GM10266 (cell line): Measurements from ENCODE around the gene TXNDC16.

Experiments
- DNase-seq: peaks from one replicate; pipeline ENCODE4 v3.0.0; 2012; ENCODE audit errors: extremely low spot score
- TF ChIP-seq, protein P1 (sequence below): IDR thresholded peaks from 2 replicates; pipeline ENCODE4 v1.5.1; 2012; ENCODE audit warnings: mild to moderate bottlenecking, low read depth; ENCODE audit not compliant: control insufficient read depth, insufficient read depth; ENCODE audit errors: missing control alignments

The TXNDC16 gene

DNA sequence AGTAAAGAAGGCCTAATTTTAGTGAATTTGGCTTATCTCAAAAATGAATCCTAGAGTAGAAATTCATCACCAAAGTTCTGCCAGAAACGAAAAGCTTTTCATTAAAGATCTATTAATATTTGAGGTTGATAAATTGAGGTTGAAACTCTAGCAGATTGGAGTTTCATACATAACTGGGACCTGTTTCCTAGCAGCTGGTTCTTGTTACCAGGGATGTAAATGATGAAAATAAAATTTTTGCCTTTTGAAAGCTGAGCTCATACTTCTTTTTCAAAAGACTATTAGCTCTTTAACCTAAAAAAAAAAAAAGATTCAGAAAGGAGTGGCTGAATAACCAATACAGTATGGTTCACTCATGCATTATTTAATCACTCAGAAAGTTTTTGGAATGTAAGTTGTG is 139.9 kb downstream of the TXNDC16 start:
- DNase-seq, result no peak
- TF ChIP-seq, protein P1, sequence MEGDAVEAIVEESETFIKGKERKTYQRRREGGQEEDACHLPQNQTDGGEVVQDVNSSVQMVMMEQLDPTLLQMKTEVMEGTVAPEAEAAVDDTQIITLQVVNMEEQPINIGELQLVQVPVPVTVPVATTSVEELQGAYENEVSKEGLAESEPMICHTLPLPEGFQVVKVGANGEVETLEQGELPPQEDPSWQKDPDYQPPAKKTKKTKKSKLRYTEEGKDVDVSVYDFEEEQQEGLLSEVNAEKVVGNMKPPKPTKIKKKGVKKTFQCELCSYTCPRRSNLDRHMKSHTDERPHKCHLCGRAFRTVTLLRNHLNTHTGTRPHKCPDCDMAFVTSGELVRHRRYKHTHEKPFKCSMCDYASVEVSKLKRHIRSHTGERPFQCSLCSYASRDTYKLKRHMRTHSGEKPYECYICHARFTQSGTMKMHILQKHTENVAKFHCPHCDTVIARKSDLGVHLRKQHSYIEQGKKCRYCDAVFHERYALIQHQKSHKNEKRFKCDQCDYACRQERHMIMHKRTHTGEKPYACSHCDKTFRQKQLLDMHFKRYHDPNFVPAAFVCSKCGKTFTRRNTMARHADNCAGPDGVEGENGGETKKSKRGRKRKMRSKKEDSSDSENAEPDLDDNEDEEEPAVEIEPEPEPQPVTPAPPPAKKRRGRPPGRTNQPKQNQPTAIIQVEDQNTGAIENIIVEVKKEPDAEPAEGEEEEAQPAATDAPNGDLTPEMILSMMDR, result no peak

DNA sequence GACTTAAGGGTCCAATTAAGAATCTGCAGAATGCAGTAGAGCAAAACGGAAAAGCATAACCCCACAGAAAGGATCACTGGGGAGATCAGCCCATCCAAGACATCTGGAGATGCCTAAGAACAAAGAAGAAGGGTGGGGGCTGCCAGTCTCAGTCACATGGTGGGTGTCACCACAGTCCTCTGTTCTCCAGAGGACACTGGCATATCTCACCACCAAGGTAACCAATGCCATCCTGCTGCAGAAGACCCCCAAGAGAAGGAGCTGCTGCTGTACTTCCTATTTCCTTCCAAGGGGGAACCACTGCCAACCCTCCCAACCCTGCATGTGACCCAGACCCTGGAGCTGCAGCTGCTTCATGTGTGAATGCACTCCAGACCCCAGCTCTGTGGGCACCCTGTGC is 147.0 kb downstream of the TXNDC16 start:
- TF ChIP-seq, protein P1, result no peak
- DNase-seq, result no peak

DNA sequence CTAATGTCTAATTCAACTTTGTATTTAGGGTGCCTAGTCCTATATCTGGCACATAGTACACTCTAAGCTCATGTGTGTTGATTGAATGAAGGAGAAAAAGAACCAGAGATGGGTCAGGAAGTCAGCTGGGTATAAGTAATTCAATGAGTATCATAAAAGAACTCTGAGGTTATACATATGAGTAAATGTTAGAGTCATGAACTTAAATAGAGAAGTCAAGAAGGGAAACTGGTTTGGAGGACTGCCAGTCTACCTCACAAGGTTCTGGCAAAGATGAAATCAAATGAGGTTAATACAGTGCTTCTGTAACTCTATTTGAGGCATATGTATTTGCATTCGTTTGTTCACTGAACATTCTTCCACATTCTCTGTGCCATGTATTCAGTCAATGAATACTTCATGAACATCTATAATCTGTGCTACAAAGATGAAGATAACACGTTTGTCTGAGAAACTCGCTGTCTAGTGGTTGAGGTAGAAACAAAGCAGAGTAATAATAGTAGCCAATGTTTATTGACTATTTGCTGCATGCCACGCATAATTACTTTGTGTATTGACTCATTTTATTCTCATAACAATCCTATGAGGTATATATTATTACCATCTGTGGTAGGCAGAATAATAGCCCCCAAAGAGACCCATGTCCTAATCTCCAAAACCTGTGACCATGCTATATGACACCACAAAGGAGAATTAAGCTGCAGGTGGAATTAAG is 149.3 kb downstream of the TXNDC16 start:
- peak; percentile 9 for DNase-seq
- TF ChIP-seq, protein P1, result no peak

DNA sequence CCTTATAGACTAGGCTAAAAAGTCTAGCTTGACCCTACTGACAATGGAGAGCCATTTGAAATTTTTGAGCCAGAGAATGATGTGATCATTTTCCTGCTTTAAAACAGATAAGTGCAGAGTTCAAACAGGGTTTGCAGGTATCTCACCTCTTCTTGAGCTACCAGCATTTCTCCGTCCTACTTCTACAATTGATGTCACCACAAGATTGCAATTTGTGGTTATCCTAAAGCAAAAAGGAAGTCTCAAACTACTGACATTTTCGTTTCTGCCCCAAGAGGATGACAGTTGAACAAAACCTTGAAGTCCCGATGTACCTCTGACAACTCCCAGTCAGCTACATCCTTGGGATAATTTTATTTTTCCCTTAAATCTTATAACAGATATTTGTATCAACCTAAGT is 151.5 kb downstream of the TXNDC16 start:
- TF ChIP-seq, protein P1, result no peak
- no peak for DNase-seq

DNA sequence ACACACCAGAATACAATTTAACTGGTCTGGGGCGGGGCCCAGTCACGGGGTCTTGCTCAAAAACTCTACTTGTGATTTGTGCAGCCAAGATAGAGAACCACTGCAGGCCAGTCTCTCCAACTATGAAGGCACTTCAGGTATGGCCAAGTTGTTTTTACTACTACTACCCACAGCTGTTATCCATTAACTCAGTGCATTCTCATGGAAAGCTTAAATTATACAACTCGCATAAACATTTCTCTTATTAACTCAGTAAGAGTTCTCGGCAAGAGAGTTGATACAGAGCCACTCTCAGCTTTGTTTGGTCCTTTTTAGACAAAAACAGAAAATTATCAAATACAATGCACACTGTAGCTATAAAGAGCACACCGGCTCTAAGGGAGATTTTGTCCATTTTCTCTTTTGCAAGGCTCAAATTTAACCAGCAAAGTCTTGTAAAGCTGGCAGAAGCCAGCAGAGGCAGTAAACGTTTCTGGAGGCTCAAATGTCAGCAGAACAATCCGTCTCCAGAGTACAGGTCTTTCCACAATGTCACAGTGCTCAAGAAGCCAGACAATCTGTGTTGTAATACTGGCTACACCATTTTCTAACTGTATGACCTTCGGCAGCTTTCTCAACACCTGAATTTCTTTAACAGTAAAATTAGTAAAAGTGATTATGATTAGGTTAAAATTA is 152.2 kb downstream of the TXNDC16 start:
- DNase-seq, result no peak
- TF ChIP-seq, protein P1, result no peak

DNA sequence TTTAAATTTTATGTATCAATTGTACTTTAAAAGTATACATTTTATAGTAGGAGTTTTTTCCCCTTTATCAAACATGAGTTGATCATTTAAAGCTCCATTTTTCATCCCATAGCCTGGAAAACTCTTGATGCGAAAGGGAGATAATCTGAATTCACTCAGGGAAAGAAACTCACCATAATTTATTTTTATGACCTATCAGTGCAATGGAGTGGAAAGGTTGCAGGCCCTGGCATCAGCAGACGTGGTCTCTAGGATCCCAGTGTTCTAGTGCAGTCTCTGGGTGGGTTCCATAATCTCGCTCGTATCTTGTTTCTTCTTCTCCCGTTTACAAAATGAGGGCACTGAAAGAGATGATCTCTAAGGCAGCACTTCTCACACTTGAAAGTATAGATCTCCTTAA is 153.2 kb downstream of the TXNDC16 start:
- no peak for DNase-seq
- TF ChIP-seq, protein P1, result no peak

DNA sequence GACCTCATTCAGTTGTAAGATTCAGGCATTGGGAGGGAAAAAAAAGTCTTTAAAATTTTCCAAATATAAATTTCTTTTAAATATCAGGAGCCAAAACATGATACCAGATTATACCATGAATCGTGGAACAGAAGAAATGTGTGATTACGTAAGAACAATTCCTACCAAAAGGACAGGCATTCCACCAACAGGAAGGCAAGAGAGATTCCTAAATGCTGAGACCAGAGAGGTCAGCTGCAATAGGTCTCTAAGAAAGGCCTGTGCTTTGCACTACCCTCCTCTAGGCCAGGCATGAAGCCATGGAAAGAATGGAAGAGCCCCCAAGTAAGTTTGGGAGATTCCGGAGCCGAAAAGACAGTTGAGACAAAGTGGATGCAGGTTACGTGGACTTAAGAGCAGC is 154.5 kb downstream of the TXNDC16 start:
- DNase-seq, result no peak
- TF ChIP-seq, protein P1, result no peak
